Measurements from ENCODE around the gene GAPDH.

GAPDH gene

GRCh38 chr12:6560501-6561205, 26.3 kb downstream of the GAPDH start:
- peaks cover 12% of the 10 kb centered on the region; the same call in 1 of the 2 replicates for H3K79me2 ChIP-seq (ENCODE audit: insufficient read depth, low read depth)

GRCh38 chr12:6562881-6563280, 28.6 kb downstream of the GAPDH start:
- no peak overlapping the region for H3K9ac ChIP-seq
- H3K36me3 ChIP-seq (ENCODE audit: insufficient read depth), result peaks cover 10% of the 10 kb centered on the region; the same call in 1 of the 2 replicates
- H3K79me2 ChIP-seq (ENCODE audit: insufficient read depth, low read depth), result peaks cover 35% of the 10 kb centered on the region
- H3K27ac ChIP-seq, result no peak overlapping the region
- H3K4me2 ChIP-seq, result no peak overlapping the region
- TF ChIP-seq, protein P1, sequence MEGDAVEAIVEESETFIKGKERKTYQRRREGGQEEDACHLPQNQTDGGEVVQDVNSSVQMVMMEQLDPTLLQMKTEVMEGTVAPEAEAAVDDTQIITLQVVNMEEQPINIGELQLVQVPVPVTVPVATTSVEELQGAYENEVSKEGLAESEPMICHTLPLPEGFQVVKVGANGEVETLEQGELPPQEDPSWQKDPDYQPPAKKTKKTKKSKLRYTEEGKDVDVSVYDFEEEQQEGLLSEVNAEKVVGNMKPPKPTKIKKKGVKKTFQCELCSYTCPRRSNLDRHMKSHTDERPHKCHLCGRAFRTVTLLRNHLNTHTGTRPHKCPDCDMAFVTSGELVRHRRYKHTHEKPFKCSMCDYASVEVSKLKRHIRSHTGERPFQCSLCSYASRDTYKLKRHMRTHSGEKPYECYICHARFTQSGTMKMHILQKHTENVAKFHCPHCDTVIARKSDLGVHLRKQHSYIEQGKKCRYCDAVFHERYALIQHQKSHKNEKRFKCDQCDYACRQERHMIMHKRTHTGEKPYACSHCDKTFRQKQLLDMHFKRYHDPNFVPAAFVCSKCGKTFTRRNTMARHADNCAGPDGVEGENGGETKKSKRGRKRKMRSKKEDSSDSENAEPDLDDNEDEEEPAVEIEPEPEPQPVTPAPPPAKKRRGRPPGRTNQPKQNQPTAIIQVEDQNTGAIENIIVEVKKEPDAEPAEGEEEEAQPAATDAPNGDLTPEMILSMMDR (conservative IDR thresholded peaks at IDR 0.05; ENCODE audit: low read depth, low read length), result no peak
- H3K4me1 ChIP-seq (ENCODE audit: low read depth, poor library complexity, severe bottlenecking), result peaks cover 5% of the 10 kb centered on the region
- no peak overlapping the region for H2AFZ ChIP-seq (ENCODE audit: low read depth)
- no peaks in the 10 kb centered on the region for H3K27me3 ChIP-seq (ENCODE audit: insufficient read depth, low read depth)
- no peaks in the 10 kb centered on the region for H4K20me1 ChIP-seq (ENCODE audit: insufficient read depth)
- no peak overlapping the region for H3K4me3 ChIP-seq (IDR thresholded peaks at IDR 0.05; ENCODE audit: insufficient read depth, low read depth, low read length)

More at GRCh38 chr12:6560501-6561205, 26.3 kb downstream of the GAPDH start:
- Histone ChIP-seq H2AFZ (ENCODE audit: low read depth) (no peak overlapping the region), H3K27ac (no peak overlapping the region), H3K27me3 (ENCODE audit: insufficient read depth, low read depth) (no peaks in the 10 kb centered on the region), H3K4me1 (ENCODE audit: low read depth, poor library complexity, severe bottlenecking) (no peaks in the 10 kb centered on the region), H4K20me1 (ENCODE audit: insufficient read depth) (no peaks in the 10 kb centered on the region), H3K4me2 (no peak overlapping the region), H3K4me3 (IDR thresholded peaks at IDR 0.05; ENCODE audit: insufficient read depth, low read depth, low read length) (no peak overlapping the region), H3K9ac (no peak overlapping the region), H3K36me3 (ENCODE audit: insufficient read depth) (peaks cover 4% of the 10 kb centered on the region; the same call in 1 of the 2 replicates)
- TF ChIP-seq, protein P1 (conservative IDR thresholded peaks at IDR 0.05; ENCODE audit: low read depth, low read length), result no peak

DNA sequence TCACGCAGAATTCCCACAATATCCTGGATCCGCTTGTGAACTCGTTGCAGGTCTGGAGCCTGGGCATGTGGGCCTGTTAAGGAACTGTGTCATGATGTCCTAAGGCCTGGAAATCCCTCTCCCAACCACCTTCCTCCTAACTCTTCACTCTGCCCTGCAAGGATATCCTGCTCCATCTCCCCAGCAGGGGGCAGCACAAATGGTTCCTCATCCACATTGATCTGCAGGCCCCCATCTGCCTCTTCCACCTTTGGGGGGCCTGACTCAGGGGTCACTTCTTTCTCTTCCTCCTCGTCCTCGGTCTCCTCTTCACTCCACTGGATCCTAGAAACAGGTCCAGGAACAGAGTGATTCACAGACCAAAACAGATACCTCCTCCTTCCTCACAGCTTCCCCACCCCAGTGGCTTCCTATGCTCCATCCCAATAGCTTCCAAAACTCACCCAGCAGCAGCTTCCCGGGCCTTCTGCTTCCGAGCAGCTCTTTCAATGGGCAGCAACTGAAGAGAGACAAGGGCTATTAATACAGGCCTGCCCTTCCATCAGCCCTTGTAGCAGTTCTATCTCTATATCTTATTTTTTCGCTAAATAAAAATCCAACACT, 29.2 kb downstream of the GAPDH start:
- peaks cover 37% of the 10 kb centered on the region for H3K79me2 ChIP-seq (ENCODE audit: insufficient read depth, low read depth)
- H3K36me3 ChIP-seq (ENCODE audit: insufficient read depth), result peaks cover 10% of the 10 kb centered on the region; the same call in 1 of the 2 replicates

GRCh38 chr12:6567112-6567670, 32.9 kb downstream of the GAPDH start:
- Histone ChIP-seq H3K79me2 (ENCODE audit: insufficient read depth, low read depth) (peaks cover 34% of the 10 kb centered on the region), H3K36me3 (ENCODE audit: insufficient read depth) (peaks cover 14% of the 10 kb centered on the region; the same call in 1 of the 2 replicates), H3K27me3 (ENCODE audit: insufficient read depth, low read depth) (no peaks in the 10 kb centered on the region), H4K20me1 (ENCODE audit: insufficient read depth) (no peaks in the 10 kb centered on the region), H3K4me3 (IDR thresholded peaks at IDR 0.05; ENCODE audit: insufficient read depth, low read depth, low read length) (no peak overlapping the region), H3K4me1 (ENCODE audit: low read depth, poor library complexity, severe bottlenecking) (peaks cover 5% of the 10 kb centered on the region), H3K9ac (peak overlapping the region; percentile 67), H2AFZ (ENCODE audit: low read depth) (peak overlapping the region; percentile 67; the same call in 1 of the 2 replicates), H3K4me2 (peak overlapping the region; percentile 88), H3K27ac (peak overlapping the region; percentile 52; the same call in 1 of the 2 replicates)
- TF ChIP-seq, protein P1 (conservative IDR thresholded peaks at IDR 0.05; ENCODE audit: low read depth, low read length), result no peak

More for the DNA sequence above, 29.2 kb downstream of the GAPDH start:
- H3K27ac ChIP-seq, result no peak overlapping the region
- H3K4me3 ChIP-seq (IDR thresholded peaks at IDR 0.05; ENCODE audit: insufficient read depth, low read depth, low read length), result no peak overlapping the region
- peaks cover 5% of the 10 kb centered on the region for H3K4me1 ChIP-seq (ENCODE audit: low read depth, poor library complexity, severe bottlenecking)
- no peaks in the 10 kb centered on the region for H4K20me1 ChIP-seq (ENCODE audit: insufficient read depth)
- H3K4me2 ChIP-seq, result no peak overlapping the region
- H3K9ac ChIP-seq, result no peak overlapping the region
- TF ChIP-seq, protein P1 (conservative IDR thresholded peaks at IDR 0.05; ENCODE audit: low read depth, low read length), result peak; percentile 83
- H3K27me3 ChIP-seq (ENCODE audit: insufficient read depth, low read depth), result no peaks in the 10 kb centered on the region
- H2AFZ ChIP-seq (ENCODE audit: low read depth), result no peak overlapping the region

Measured in KMS-11 (cell line).